HepG2 (cell line): ENCODE results near the gene NACAD. TPM values are rescaled to one million over a fixed set of nuclear protein-coding genes. Genes with fewer than 3 reads are reported as not detected.

Experiments
- AHR ChIP-seq: IDR thresholded peaks from 2 replicates; pipeline ENCODE4 v1.6.1; 2018; ENCODE audit warnings: missing genetic modification reagents, missing compliant biosample characterization
- ASH2L ChIP-seq: fragments of 300-600, 200-600 bp; sonication (generic); IDR thresholded peaks from 2 replicates; pipeline ENCODE4 v1.7.0; 2017; ENCODE audit warnings: low read depth, mild to moderate bottlenecking, moderate library complexity, mixed read lengths, low read length; ENCODE audit not compliant: insufficient read length
- ATF1 ChIP-seq: IDR thresholded peaks from 2 replicates; pipeline ENCODE4 v1.6.1; 2016; ENCODE audit warnings: mild to moderate bottlenecking, control low read depth
- FOSL2 ChIP-seq: sonication (generic); formaldehyde crosslinking; IDR thresholded peaks from 2 replicates; pipeline ENCODE4 v1.4.0; 2020; ENCODE audit warnings: missing genetic modification reagents
- GPN1 ChIP-seq: sonication (generic); formaldehyde crosslinking; IDR thresholded peaks from 2 replicates; pipeline ENCODE4 v1.5.1; 2020; ENCODE audit warnings: missing genetic modification reagents, borderline replicate concordance
- KAT8 ChIP-seq: IDR thresholded peaks from 2 replicates; pipeline ENCODE4 v1.6.1; 2016; ENCODE audit warnings: missing genetic modification reagents, missing compliant biosample characterization
- MED8 ChIP-seq: sonication (generic); formaldehyde crosslinking; IDR thresholded peaks from 2 replicates; pipeline ENCODE4 v1.8.1; 2023; ENCODE audit warnings: mild to moderate bottlenecking, missing genetic modification reagents; ENCODE audit not compliant: insufficient replicate concordance
- NFYC ChIP-seq: IDR thresholded peaks from 2 replicates; pipeline ENCODE4 v1.6.1; 2016; ENCODE audit warnings: missing genetic modification reagents, missing compliant biosample characterization
- RAD21 ChIP-seq: fragments of 450-650 bp; formaldehyde crosslinking; IDR thresholded peaks from 2 replicates; pipeline ENCODE4 v1.5.0; 2020; ENCODE audit warnings: mild to moderate bottlenecking
- RNF2 ChIP-seq: fragments of 450-650 bp; conservative IDR thresholded peaks from 2 replicates; pipeline ENCODE4 v1.6.1; 2016; ENCODE audit warnings: low read depth
- TCF12 ChIP-seq, 2 experiments: fragments of 450-650 bp in 1 of 2; sonication (generic) in 1 of 2; formaldehyde crosslinking in 1 of 2; IDR thresholded peaks; 2 replicates each; pipeline versions ENCODE4 v1.6.1 to v1.8.0; 2017 to 2022; ENCODE audit warnings: antibody characterized with exemption in 1 of 2, mild to moderate bottlenecking in 1 of 2, missing genetic modification reagents in 1 of 2, moderate library complexity in 1 of 2
- ZNF12 ChIP-seq: sonication (generic); formaldehyde crosslinking; IDR thresholded peaks from 2 replicates; pipeline ENCODE4 v1.5.0; 2020; ENCODE audit warnings: missing genetic modification reagents
- ZNF292 ChIP-seq: sonication (generic); formaldehyde crosslinking; IDR thresholded peaks from 2 replicates; pipeline ENCODE4 v1.8.1; 2022; ENCODE audit warnings: mild to moderate bottlenecking, low read depth, missing genetic modification reagents, borderline replicate concordance
- ZNF335 ChIP-seq: sonication (generic); formaldehyde crosslinking; IDR thresholded peaks from 2 replicates; pipeline ENCODE4 v1.4.0; 2020; ENCODE audit warnings: missing genetic modification reagents
- ZNF44 ChIP-seq: sonication (generic); formaldehyde crosslinking; IDR thresholded peaks from 2 replicates; pipeline ENCODE4 v1.5.1; 2020; ENCODE audit warnings: mild to moderate bottlenecking, missing genetic modification reagents
- ZNF549 ChIP-seq: sonication (generic); formaldehyde crosslinking; IDR thresholded peaks from 2 replicates; pipeline ENCODE4 v1.5.0; 2020; ENCODE audit warnings: missing genetic modification reagents
- ZNF713 ChIP-seq: sonication (generic); formaldehyde crosslinking; IDR thresholded peaks from 2 replicates; pipeline ENCODE4 v1.4.0; 2020; ENCODE audit warnings: mild to moderate bottlenecking, missing genetic modification reagents
- ZNF75D ChIP-seq: sonication (generic); formaldehyde crosslinking; IDR thresholded peaks from 2 replicates; pipeline ENCODE4 v1.8.1; 2023; ENCODE audit warnings: missing genetic modification reagents, mild to moderate bottlenecking, borderline replicate concordance
- ZNF776 ChIP-seq: sonication (generic); formaldehyde crosslinking; IDR thresholded peaks from 2 replicates; pipeline ENCODE4 v1.4.0; 2020; ENCODE audit warnings: mild to moderate bottlenecking, missing genetic modification reagents
- polyA plus RNA-seq, 8 experiments: library from polyadenylated mRNA; depleted of rRNA in 3 of 8; stranded (reverse) in 7 of 8; unstranded in 1 of 8; fragments of >200 nt; fragmentation: Illumina TruSeq in 4 of 8; extraction: Trizol in 4 of 8; gene quantifications; 2 replicates each; pipeline versions ENCODE4 v1.2.1 to v1.2.3, GENCODE V29; 2011 to 2016; ENCODE audit warnings: low read depth in 4 of 8, missing spikeins in 1 of 8, mixed read lengths in 1 of 8; ENCODE audit not compliant: insufficient read depth in 1 of 8
- total RNA-seq, 5 experiments: library from RNA; depleted of rRNA; stranded (reverse); fragments of >200 nt; fragmentation: Illumina TruSeq; extraction: Trizol; gene quantifications; 2 replicates each; pipeline ENCODE4 v1.2.3, GENCODE V29; 2016; ENCODE audit warnings: low read depth in 1 of 5
- TF ChIP-seq, protein P1 (sequence below): sonication (generic); formaldehyde crosslinking; IDR thresholded peaks from 2 replicates; pipeline ENCODE4 v1.4.0; 2020; ENCODE audit warnings: missing genetic modification reagents
- TF ChIP-seq, protein P2 (sequence below): sonication (generic); formaldehyde crosslinking; conservative IDR thresholded peaks from 2 replicates; pipeline ENCODE4 v1.8.0; 2022; ENCODE audit warnings: mild to moderate bottlenecking, moderate library complexity, missing genetic modification reagents
- TF ChIP-seq, protein P3 (sequence below): sonication (generic); formaldehyde crosslinking; conservative IDR thresholded peaks from 2 replicates; pipeline ENCODE4 v1.5.0; 2020; ENCODE audit warnings: missing genetic modification reagents
- TF ChIP-seq, protein P4 (sequence below): sonication (generic); formaldehyde crosslinking; IDR thresholded peaks from 2 replicates; pipeline ENCODE4 v1.4.0; 2020; ENCODE audit warnings: low read depth, mild to moderate bottlenecking, missing genetic modification reagents

NACAD gene
- total and polyA plus RNA-seq, 2 of the 13 experiments (the other 11 are each of a cell fraction or from before 2014, with no cell fraction given) = 0.04 TPM; not detected in 1

DNA sequence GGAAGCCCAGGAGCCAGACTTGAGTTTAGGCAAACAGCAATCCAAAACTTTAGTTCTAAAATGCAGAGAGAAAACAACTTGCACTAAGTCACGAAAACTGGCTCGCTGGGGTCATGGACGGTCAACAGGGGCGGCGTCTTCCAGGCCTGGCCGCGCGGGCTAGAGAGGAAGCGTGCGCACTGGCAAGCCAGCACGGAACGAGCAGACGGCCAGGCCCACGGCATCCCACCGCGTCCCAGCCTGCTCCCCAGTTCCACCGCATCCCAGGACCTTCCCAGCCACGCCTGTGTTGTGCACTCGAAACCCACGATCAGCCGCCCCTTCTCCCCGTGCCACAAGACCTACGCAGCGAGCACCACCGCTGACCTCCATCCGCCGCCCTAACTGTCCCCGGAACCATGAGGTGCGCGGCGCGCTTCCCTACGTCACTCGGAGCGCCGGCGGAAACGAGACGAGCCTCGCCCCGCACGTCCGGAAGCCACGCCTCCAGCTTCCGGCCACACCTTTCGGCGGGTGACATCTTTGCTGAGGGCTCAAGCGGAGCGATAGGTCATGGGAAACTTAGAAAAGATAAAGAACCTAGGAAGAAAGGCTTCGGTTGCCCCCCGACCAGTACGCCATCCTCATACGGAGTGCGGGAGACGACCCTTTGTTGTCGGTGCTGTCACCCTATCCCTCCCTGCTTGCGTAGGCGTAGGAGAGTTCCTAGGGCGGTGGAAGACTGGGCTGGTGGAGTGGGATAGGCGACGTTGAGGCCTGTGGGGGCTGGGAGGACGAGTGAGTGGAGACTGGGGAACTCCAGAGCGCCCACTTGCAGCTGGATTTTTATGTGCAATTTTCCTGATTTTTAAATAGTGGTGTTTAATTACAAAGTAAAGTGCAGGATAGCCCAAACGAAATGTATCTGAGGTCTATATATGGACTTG lies 22.8 kb upstream of the NACAD start, which contains the start of gene TBRG4 (continued):
- TF ChIP-seq ZNF335 (peak; percentile 49; the same call in 1 of the 2 replicates), ZNF44 (peak; percentile 78), GPN1 (peak; percentile 37; the same call in 1 of the 2 replicates), ZNF12 (no peak), ZNF292 (CRISPR knock-in tag) (peak; percentile 57; the same call in 1 of the 2 replicates), TCF12 (IDR thresholded peaks at IDR 0.05) (no peak), TCF12 (CRISPR knock-in tag; IDR thresholded peaks at IDR 0.05) (no peak; the same call in 1 of the 2 replicates), RAD21 (CRISPR knock-in tag) (peak; percentile 43; the same call in 1 of the 2 replicates), FOSL2 (peak; percentile 63; the same call in 1 of the 2 replicates), ATF1 (CRISPR knock-in tag) (peak; percentile 99), RNF2 (peak; percentile 84; the same call in 1 of the 2 replicates), ZNF549 (CRISPR knock-in tag) (no peak), MED8 (CRISPR knock-in tag) (peak; percentile 98), AHR (CRISPR knock-in tag) (no peak), ZNF776 (CRISPR knock-in tag) (peak; percentile 98), KAT8 (CRISPR knock-in tag) (peak; percentile 98), ZNF713 (0 out of 2 replicates have a peak, but pooled peaks have one; percentile 82), ZNF75D (CRISPR knock-in tag) (no peak), ASH2L (peak; percentile 90), NFYC (CRISPR knock-in tag) (0 out of 2 replicates have a peak, but pooled peaks have one; percentile 40)
- TF ChIP-seq, protein P1, sequence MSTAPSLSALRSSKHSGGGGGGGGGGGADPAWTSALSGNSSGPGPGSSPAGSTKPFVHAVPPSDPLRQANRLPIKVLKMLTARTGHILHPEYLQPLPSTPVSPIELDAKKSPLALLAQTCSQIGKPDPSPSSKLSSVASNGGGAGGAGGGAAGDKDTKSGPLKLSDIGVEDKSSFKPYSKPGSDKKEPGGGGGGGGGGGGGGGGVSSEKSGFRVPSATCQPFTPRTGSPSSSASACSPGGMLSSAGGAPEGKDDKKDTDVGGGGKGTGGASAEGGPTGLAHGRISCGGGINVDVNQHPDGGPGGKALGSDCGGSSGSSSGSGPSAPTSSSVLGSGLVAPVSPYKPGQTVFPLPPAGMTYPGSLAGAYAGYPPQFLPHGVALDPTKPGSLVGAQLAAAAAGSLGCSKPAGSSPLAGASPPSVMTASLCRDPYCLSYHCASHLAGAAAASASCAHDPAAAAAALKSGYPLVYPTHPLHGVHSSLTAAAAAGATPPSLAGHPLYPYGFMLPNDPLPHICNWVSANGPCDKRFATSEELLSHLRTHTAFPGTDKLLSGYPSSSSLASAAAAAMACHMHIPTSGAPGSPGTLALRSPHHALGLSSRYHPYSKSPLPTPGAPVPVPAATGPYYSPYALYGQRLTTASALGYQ (CRISPR knock-in tag) = peak; percentile 66; the same call in 1 of the 2 replicates
- TF ChIP-seq, protein P2, sequence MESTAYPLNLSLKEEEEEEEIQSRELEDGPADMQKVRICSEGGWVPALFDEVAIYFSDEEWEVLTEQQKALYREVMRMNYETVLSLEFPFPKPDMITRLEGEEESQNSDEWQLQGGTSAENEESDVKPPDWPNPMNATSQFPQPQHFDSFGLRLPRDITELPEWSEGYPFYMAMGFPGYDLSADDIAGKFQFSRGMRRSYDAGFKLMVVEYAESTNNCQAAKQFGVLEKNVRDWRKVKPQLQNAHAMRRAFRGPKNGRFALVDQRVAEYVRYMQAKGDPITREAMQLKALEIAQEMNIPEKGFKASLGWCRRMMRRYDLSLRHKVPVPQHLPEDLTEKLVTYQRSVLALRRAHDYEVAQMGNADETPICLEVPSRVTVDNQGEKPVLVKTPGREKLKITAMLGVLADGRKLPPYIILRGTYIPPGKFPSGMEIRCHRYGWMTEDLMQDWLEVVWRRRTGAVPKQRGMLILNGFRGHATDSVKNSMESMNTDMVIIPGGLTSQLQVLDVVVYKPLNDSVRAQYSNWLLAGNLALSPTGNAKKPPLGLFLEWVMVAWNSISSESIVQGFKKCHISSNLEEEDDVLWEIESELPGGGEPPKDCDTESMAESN = peak; percentile 94
- TF ChIP-seq, protein P3, sequence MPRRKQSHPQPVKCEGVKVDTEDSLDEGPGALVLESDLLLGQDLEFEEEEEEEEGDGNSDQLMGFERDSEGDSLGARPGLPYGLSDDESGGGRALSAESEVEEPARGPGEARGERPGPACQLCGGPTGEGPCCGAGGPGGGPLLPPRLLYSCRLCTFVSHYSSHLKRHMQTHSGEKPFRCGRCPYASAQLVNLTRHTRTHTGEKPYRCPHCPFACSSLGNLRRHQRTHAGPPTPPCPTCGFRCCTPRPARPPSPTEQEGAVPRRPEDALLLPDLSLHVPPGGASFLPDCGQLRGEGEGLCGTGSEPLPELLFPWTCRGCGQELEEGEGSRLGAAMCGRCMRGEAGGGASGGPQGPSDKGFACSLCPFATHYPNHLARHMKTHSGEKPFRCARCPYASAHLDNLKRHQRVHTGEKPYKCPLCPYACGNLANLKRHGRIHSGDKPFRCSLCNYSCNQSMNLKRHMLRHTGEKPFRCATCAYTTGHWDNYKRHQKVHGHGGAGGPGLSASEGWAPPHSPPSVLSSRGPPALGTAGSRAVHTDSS = no peak
- TF ChIP-seq, protein P4, sequence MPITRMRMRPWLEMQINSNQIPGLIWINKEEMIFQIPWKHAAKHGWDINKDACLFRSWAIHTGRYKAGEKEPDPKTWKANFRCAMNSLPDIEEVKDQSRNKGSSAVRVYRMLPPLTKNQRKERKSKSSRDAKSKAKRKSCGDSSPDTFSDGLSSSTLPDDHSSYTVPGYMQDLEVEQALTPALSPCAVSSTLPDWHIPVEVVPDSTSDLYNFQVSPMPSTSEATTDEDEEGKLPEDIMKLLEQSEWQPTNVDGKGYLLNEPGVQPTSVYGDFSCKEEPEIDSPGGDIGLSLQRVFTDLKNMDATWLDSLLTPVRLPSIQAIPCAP = peak; percentile 93
